Spleen (tissue), 11 donors: ENCODE data around the gene TIPRL. TPM values are rescaled to one million over a fixed set of nuclear protein-coding genes. Genes with fewer than 3 reads are reported as not detected.

ENCODE experiments used
- DNase-seq: peaks from one replicate; pipeline ENCODE4 v3.0.0-alpha.2; 2020
- H3K27ac ChIP-seq, 8 donors: fragments of 200-600 bp; sonication (generic) in 7 of 8; 1 replicate in 4 of 8; 2 replicates in 4 of 8; pipeline versions ENCODE4 v1.5.0 to v1.8.0; 2016 to 2021; ENCODE audit warnings: inconsistent platforms in 4 of 8, mild to moderate bottlenecking in 4 of 8, moderate library complexity in 1 of 8
- H3K27me3 ChIP-seq, 7 donors: fragments of 200-600 bp; sonication (generic) in 6 of 7; replicated peaks in 1 of 7; 1 replicate in 4 of 7; 2 replicates in 3 of 7; pipeline versions ENCODE4 v1.5.0 to v1.8.0; 2016 to 2021; ENCODE audit warnings: inconsistent platforms in 3 of 7, mild to moderate bottlenecking in 1 of 7
- H3K36me3 ChIP-seq, 6 donors: fragments of 200-600 bp; sonication (generic) in 5 of 6; 1 replicate in 4 of 6; 2 replicates in 2 of 6; pipeline versions ENCODE4 v1.5.0 to v1.8.0; 2016 to 2021; ENCODE audit warnings: inconsistent platforms in 2 of 6
- H3K4me1 ChIP-seq, 6 donors: fragments of 200-600 bp; sonication (generic) in 5 of 6; 1 replicate in 3 of 6; 2 replicates in 3 of 6; pipeline versions ENCODE4 v1.5.0 to v1.8.0; 2016 to 2021; ENCODE audit warnings: inconsistent platforms in 3 of 6
- H3K4me3 ChIP-seq, 8 donors: fragments of 200-600 bp; sonication (generic) in 7 of 8; 1 replicate in 4 of 8; 2 replicates in 4 of 8; pipeline versions ENCODE4 v1.5.0 to v1.8.0; 2016 to 2021; ENCODE audit warnings: inconsistent platforms in 4 of 8, mild to moderate bottlenecking in 4 of 8, moderate library complexity in 2 of 8
- H3K9me3 ChIP-seq, 8 donors: fragments of 200-600 bp; sonication (generic) in 7 of 8; 1 replicate in 4 of 8; 2 replicates in 4 of 8; pipeline versions ENCODE4 v1.5.0 to v1.8.0; 2016 to 2021; ENCODE audit warnings: inconsistent platforms in 4 of 8
- POLR2A ChIP-seq, 3 donors: fragments of 450-650 bp; IDR thresholded peaks; one replicate each; pipeline ENCODE4 v1.5.1; 2017; ENCODE audit warnings: antibody characterized with exemption in 3 of 3, mild to moderate bottlenecking in 1 of 3
- POLR2AphosphoS5 ChIP-seq, 3 donors: sonication (generic); formaldehyde crosslinking; IDR thresholded peaks; one replicate each; pipeline ENCODE4 v1.5.1; 2017; ENCODE audit warnings: antibody characterized with exemption in 3 of 3
- WGBS, 5 donors: extraction: QIAGEN DNeasy Blood & Tissue Kit in 3 of 5; methylation state at CpG; one replicate each; pipeline versions ENCODE4 v1.1.5 to v1.1.7; 2013 to 2018; 5-methylcytosine and 5-hydroxymethylcytosine counted together
- intact Hi-C: fragments of 100-400 bp; cut with DNase I; formaldehyde crosslinking; loops from one replicate; pipeline ENCODE4 v1.15.0; 2023; ENCODE audit warnings: low total_unique reads
- polyA plus RNA-seq, 3 donors: library from polyadenylated mRNA; stranded (reverse); fragments of 200-250 nt; gene quantifications; one replicate each; pipeline ENCODE4 v1.2.1, GENCODE V29; 2013
- total RNA-seq, 7 donors: library from RNA; depleted of rRNA in 3 of 7; stranded (reverse); fragments of >200 nt in 3 of 7; fragmentation: NEBNext Ultra II Directional in 4 of 7; extraction: Animal tissue kit (Norgen Biotek cat#: 25700) in 4 of 7; gene quantifications; one replicate each; pipeline versions ENCODE4 v1.1.0 to v1.2.1, GENCODE V29; 2016 to 2021
- TF ChIP-seq, protein P1 (sequence below), 11 experiments: fragments of 200-600 bp in 7 of 11; fragments of 450-650 bp in 4 of 11; sonication (generic) in 4 of 11; IDR thresholded peaks in 8 of 11; conservative IDR thresholded peaks in 3 of 11; 1 replicate in 7 of 11; 2 replicates in 4 of 11; pipeline versions ENCODE4 v1.4.0 to v1.8.0; 2016 to 2021; ENCODE audit warnings: antibody characterized with exemption in 11 of 11, inconsistent platforms in 4 of 11, mild to moderate bottlenecking in 1 of 11
- donor health status: healthy with polysubstance abuse.
- donor health status: DM: no; HTN: no; CAD: no; lungs with moderate emphysema.
- donor health status: DM: no; HTN: no; CAD: no.
- donor health status: Bipolar disorder and iron deficiency.
- donor health status: healthy.
- donor health status: DM: no; HTN: no; CAD: no.
- donor health status: DM: yes; HTN: yes; CAD: no.

Gene TIPRL
- total and polyA plus RNA-seq, 10 donors = 10.1 to 26.3 (median 17.5) TPM

DNA sequence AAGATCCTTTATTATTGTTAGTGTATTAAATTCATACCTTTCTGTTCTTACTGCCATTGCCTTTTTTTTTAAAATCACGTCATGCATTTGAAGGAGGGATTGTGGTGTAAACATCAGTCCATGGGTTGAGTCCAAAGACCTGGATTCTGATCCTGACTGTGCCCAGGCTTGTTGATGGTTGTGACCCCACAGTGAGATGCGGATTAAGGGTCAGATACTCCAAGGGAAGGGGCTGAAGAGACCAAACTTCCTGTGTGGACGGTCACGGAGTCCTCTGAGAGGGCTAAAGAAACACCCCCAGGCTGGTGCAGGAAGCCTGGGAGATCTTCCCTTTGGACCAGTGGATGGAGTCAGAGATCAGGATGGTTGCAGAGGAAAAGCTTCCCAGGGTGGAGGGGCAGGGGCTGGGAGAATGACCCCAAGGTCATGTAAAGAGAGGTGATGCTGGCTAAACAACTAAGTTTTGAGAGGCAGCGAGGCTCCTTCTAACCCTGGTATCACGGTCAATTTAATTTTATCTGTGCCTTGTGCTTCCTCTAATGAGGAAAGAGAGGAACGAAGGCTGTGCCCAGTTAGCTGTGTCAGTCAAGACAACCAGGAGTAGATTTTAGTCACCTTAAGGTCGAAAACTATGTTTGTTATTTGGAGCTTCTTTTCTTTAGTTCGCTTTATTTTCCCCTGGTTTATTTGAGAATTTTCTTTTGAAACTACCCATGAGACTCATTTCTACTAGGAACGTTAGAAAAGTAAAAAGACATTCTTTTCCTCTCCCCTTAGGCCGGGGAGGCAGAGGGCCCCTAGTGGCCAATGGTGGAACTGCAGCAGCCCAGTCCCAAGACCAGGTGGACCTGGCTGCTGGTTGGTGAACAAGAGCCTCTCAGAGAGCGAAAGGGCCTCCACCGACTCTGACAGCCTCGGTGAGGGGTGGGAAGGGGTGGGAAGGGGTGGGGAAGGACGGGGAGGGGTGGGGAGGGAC is 33.3 kb upstream of the TIPRL start:
- peak overlapping the region in 1 of 8 donors; percentile 17 for H3K4me3 ChIP-seq
- peak overlapping the region in 6 of 8 donors; percentile 4 to 59 (median 35) for H3K27ac ChIP-seq
- H3K27me3 ChIP-seq = no peaks in the 10 kb centered on the region
- 18 to 25% (median 22%) methylated on average over 14 to 15 of the region's 15 CpGs for WGBS, 5 donors
- H3K9me3 ChIP-seq = no peaks in the 10 kb centered on the region
- peak; percentile 96 for DNase-seq
- H3K4me1 ChIP-seq = peaks cover 0 to 28% (median 17%) of the 10 kb centered on the region in 6 donors
- intact Hi-C loops = no loop called here
- TF ChIP-seq, protein P1, sequence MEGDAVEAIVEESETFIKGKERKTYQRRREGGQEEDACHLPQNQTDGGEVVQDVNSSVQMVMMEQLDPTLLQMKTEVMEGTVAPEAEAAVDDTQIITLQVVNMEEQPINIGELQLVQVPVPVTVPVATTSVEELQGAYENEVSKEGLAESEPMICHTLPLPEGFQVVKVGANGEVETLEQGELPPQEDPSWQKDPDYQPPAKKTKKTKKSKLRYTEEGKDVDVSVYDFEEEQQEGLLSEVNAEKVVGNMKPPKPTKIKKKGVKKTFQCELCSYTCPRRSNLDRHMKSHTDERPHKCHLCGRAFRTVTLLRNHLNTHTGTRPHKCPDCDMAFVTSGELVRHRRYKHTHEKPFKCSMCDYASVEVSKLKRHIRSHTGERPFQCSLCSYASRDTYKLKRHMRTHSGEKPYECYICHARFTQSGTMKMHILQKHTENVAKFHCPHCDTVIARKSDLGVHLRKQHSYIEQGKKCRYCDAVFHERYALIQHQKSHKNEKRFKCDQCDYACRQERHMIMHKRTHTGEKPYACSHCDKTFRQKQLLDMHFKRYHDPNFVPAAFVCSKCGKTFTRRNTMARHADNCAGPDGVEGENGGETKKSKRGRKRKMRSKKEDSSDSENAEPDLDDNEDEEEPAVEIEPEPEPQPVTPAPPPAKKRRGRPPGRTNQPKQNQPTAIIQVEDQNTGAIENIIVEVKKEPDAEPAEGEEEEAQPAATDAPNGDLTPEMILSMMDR (IDR thresholded peaks at IDR 0.05 in 8 of 11, conservative IDR thresholded peaks at IDR 0.05 in 3 of 11) = peak; percentile 86 to 98 (median 94)
- TF ChIP-seq POLR2A (IDR thresholded peaks at IDR 0.05) = no peak
- TF ChIP-seq POLR2AphosphoS5 (IDR thresholded peaks at IDR 0.05) = peak in 1 of 3 donors; percentile 26
- no peaks in the 10 kb centered on the region for H3K36me3 ChIP-seq

DNA sequence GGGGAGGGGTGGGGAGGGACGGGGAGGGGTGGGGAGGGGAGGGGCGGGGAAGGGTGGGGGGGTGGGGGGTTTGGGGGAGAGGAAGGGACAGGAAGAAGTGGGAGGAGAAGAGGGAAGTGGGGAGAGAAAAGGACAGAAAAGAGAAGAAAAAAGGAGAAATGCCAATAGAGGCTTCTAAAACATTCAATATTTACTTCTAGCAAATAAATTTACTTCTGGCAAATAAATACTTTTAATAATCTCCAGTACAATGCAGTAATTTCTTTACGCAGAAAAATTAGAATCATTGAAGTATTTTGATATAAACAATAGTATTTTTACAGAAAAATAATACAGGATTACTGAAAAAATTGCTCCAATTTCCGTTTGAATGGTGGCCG is 32.6 kb upstream of the TIPRL start:
- no peak for TF ChIP-seq POLR2AphosphoS5 (IDR thresholded peaks at IDR 0.05)
- TF ChIP-seq, protein P1 (IDR thresholded peaks at IDR 0.05 in 8 of 11, conservative IDR thresholded peaks at IDR 0.05 in 3 of 11) = peak in 1 of 11 experiments; percentile 6
- Histone ChIP-seq H3K9me3 (no peaks in the 10 kb centered on the region), H3K27ac (peak overlapping the region in 2 of 8 donors; percentile 50 to 59), H3K27me3 (no peaks in the 10 kb centered on the region), H3K36me3 (no peaks in the 10 kb centered on the region), H3K4me3 (peak overlapping the region in 1 of 8 donors; percentile 17), H3K4me1 (peaks cover 0 to 28% (median 17%) of the 10 kb centered on the region in 6 donors)
- intact Hi-C loops = no loop called here
- 37 to 68% (median 52%) methylated on average over 3 to 5 of the region's 5 CpGs for WGBS, 5 donors
- no peak for DNase-seq

DNA sequence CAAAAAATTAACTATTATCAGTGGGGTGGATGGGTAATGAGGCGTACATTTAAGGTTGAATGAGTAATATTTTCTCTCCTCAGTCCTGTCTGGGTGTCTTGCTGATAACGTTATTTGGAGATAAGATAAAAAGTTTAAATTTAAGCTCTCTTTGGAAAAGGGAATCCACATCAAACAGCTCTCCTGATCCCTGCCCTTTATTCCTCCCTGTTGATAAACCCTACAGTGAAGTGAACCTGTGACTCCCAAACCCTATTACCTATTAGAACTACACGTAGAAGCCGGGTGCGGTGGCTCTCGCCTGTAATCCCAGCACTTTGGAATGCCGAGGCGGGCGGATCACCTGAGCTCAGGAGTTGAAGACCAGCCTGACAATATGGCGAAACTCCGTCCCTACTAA is 32.1 kb upstream of the TIPRL start:
- intact Hi-C loops = no loop called here
- WGBS, 5 donors = 91 to 93% (median 92%) methylated on average over 11 of the region's 11 CpGs
- DNase-seq = no peak
- Histone ChIP-seq H3K27ac (peak overlapping the region in 1 of 8 donors; percentile 59), H3K36me3 (no peaks in the 10 kb centered on the region), H3K4me1 (peaks cover 0 to 28% (median 17%) of the 10 kb centered on the region in 6 donors), H3K9me3 (no peaks in the 10 kb centered on the region), H3K27me3 (no peaks in the 10 kb centered on the region), H3K4me3 (no peak overlapping the region)
- TF ChIP-seq POLR2AphosphoS5 (IDR thresholded peaks at IDR 0.05) = no peak
- TF ChIP-seq, protein P1 (IDR thresholded peaks at IDR 0.05 in 8 of 11, conservative IDR thresholded peaks at IDR 0.05 in 3 of 11) = no peak

DNA sequence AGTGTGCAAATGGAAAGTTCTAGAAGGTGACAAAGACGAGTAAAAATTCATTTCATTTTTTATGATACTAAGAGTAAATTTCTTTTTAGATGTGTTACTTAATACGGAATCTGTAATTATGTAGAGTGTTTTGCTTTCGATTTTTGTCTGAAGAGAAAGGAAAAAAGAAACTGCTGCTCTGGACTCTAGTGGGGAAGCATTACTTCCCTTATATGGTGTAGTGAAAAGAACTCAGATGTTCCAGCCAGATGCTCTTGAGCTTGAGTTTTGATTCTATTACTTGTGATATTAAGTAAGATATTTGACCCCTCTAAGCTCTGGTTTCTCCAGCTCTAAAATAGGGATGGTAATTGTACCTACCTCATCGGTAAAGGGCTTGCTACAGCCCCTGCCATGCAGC is 29.8 kb upstream of the TIPRL start:
- no peak for DNase-seq
- intact Hi-C loops = no loop called here
- Histone ChIP-seq H3K36me3 (no peaks in the 10 kb centered on the region), H3K4me3 (no peak overlapping the region), H3K9me3 (no peaks in the 10 kb centered on the region), H3K27me3 (no peaks in the 10 kb centered on the region), H3K4me1 (peaks cover 0 to 28% (median 17%) of the 10 kb centered on the region in 6 donors), H3K27ac (peak overlapping the region in 7 of 8 donors; percentile 30 to 67 (median 51))
- 28 to 36% (median 29%) methylated on average over 4 of the region's 4 CpGs for WGBS, 5 donors
- TF ChIP-seq, protein P1 (IDR thresholded peaks at IDR 0.05 in 8 of 11, conservative IDR thresholded peaks at IDR 0.05 in 3 of 11) = no peak
- TF ChIP-seq POLR2A (IDR thresholded peaks at IDR 0.05) = no peak
